ENCODE measurements around the gene MYO6.
"Not testable (repeated sequence)": the region's sequence is repeated elsewhere in the genome, so short reads cannot be mapped to it uniquely, and the experiment has no call there.

GRCh38 chr6:75900216-75900615, 151.2 kb downstream of the MYO6 start:
- not testable (repeated sequence) for TF ChIP-seq CTCF, POLR2A (IDR thresholded peaks at IDR 0.05)

Measured in adrenal gland (tissue), 5 donors.